GM21786 (cell line): Measurements from ENCODE around the gene FRMD4A.

Experiments used
- ATAC-seq: cut with Tn5 transposase; IDR thresholded peaks from one replicate; pipeline ENCODE4 v1.9.1; 2021; ENCODE audit not compliant: unreplicated experiment

Gene FRMD4A

GRCh38 chr10:13993169-13993568 is 337.6 kb downstream of the FRMD4A start:
- no peak for ATAC-seq

- no peak for ATAC-seq
Observed at GRCh38 chr10:13991353-13991752, 339.4 kb downstream of the FRMD4A start.

GRCh38 chr10:13990946-13991345 is 339.8 kb downstream of the FRMD4A start:
- ATAC-seq, result no peak

- no peak for ATAC-seq
Observed at GRCh38 chr10:13990392-13990805, 340.3 kb downstream of the FRMD4A start.

- no peak for ATAC-seq
Observed at GRCh38 chr10:13989616-13990015, 341.1 kb downstream of the FRMD4A start.

- no peak for ATAC-seq
Observed at GRCh38 chr10:13987446-13987845, 343.3 kb downstream of the FRMD4A start.

- ATAC-seq, result no peak
Observed at GRCh38 chr10:13984647-13985155, 346.0 kb downstream of the FRMD4A start.

GRCh38 chr10:13983035-13983434 is 347.7 kb downstream of the FRMD4A start:
- ATAC-seq, result no peak

GRCh38 chr10:13978533-13979115 is 352.1 kb downstream of the FRMD4A start:
- no peak for ATAC-seq

- ATAC-seq, result no peak
Observed at GRCh38 chr10:13977861-13978532, 352.7 kb downstream of the FRMD4A start.

- ATAC-seq, result no peak
Observed at GRCh38 chr10:13973742-13974141, 357.0 kb downstream of the FRMD4A start.

GRCh38 chr10:13972609-13973008 is 358.1 kb downstream of the FRMD4A start:
- ATAC-seq, result no peak

GRCh38 chr10:13971601-13972475 is 358.9 kb downstream of the FRMD4A start:
- ATAC-seq, result no peak

- no peak for ATAC-seq
Observed at GRCh38 chr10:13970957-13971353, 359.8 kb downstream of the FRMD4A start.

- no peak for ATAC-seq
Observed at GRCh38 chr10:13970236-13970956, 360.3 kb downstream of the FRMD4A start.

- ATAC-seq, result no peak
Observed at GRCh38 chr10:13969792-13970140, 361.0 kb downstream of the FRMD4A start.

- no peak for ATAC-seq
Observed at GRCh38 chr10:13969118-13969791, 361.5 kb downstream of the FRMD4A start.

- ATAC-seq, result no peak
Observed at GRCh38 chr10:13961853-13962252, 368.9 kb downstream of the FRMD4A start.

- no peak for ATAC-seq
Observed at GRCh38 chr10:13961097-13961496, 369.6 kb downstream of the FRMD4A start.

- no peak for ATAC-seq
Observed at GRCh38 chr10:13960603-13961002, 370.1 kb downstream of the FRMD4A start.
